NB4 (cell line): ENCODE results near the gene CXCL8.

Experiments
- DNase-seq: peaks from one replicate; pipeline ENCODE4 v3.0.0; 2010; ENCODE audit warnings: low read depth
- H3K4me3 ChIP-seq: one replicate; pipeline ENCODE4 v1.5.1; 2011; ENCODE audit warnings: mild to moderate bottlenecking, low read depth, low read length, moderate library complexity
- CTCF ChIP-seq: IDR thresholded peaks from one replicate; pipeline ENCODE4 v1.5.1; 2012; ENCODE audit warnings: low read depth, low read length
- MYC ChIP-seq: IDR thresholded peaks from 2 replicates; pipeline ENCODE4 v1.6.1; 2011; ENCODE audit warnings: low read depth, low read length
- POLR2A ChIP-seq: IDR thresholded peaks from 2 replicates; pipeline ENCODE4 v1.6.1; 2011; ENCODE audit warnings: mild to moderate bottlenecking; ENCODE audit not compliant: insufficient read length; ENCODE audit errors: extremely low read depth
- TF ChIP-seq, protein P1 (sequence below): IDR thresholded peaks from 2 replicates; pipeline ENCODE4 v1.6.1; 2011; ENCODE audit warnings: low read depth, low read length

Gene CXCL8

DNA sequence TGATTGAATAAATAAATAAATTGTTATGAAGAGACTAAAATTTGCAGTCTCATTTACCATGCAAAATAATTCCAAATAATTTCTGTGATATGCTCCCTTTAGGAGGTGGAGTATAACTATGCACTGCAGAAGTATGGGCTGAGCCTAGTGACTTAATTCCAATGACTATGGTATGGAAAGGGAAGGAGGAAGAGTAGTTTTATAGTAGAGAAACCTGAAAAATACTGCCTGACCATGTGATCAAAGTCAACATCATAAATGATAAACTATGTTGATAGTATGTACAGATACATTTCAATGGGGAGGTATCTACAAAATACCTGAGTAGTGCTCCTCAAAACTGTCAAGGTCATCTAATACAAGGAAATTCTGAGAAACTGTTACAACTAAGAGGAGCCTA lies 14.6 kb downstream of the CXCL8 start:
- H3K4me3 ChIP-seq, result no peak overlapping the region
- TF ChIP-seq MYC, result no peak
- TF ChIP-seq, protein P1, sequence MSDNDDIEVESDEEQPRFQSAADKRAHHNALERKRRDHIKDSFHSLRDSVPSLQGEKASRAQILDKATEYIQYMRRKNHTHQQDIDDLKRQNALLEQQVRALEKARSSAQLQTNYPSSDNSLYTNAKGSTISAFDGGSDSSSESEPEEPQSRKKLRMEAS, result no peak
- TF ChIP-seq POLR2A, result no peak
- DNase-seq, result no peak

- no peak overlapping the region for H3K4me3 ChIP-seq
- TF ChIP-seq, protein P1, result no peak
- TF ChIP-seq MYC (no peak), POLR2A (no peak), CTCF (no peak)
Measured at GRCh38 chr4:73759357-73759756, 19.0 kb downstream of the CXCL8 start.

DNA sequence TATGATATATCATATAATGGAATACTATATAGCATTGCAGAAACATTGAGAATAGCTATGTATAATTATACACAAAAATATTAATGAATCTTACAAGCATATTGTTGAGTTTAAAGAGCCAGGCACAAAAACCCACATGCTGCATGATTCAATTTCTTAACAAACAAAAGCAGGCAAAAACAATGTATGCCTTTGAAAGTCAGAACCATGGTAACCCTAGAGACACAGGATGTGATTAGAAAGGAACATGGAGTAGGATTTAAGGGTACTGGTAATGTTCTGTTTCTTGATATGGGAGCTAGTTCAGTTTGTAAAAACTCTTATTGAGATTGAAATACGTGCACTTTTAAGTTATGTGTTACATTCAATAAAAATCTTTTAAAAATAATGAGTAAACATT lies 21.5 kb downstream of the CXCL8 start:
- no peak for DNase-seq
- H3K4me3 ChIP-seq, result no peak overlapping the region
- TF ChIP-seq, protein P1, result no peak
- TF ChIP-seq CTCF (no peak), MYC (no peak), POLR2A (no peak)

More at GRCh38 chr4:73759357-73759756, 19.0 kb downstream of the CXCL8 start:
- DNase-seq, result no peak

DNA sequence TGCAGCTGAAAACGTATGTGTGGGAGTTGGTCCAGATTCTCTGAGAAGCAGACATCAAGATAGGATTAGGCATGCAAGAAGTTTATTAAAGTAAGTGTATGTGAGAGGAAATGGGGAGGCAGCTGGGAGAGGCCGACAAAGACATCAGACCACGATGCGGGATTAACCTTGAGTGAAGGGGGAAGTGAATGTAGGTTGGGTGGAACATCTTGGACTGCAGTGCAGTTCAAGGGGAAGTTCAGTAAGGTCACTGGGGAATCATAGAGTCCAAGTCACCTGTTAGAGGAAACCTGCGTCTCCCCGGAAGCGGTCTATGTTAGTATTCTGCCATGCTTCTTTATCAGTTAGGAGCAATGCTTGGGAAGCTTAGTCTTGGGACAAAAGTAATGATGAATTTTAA lies 22.0 kb downstream of the CXCL8 start:
- no peak overlapping the region for H3K4me3 ChIP-seq
- peak; percentile 66 for DNase-seq
- TF ChIP-seq POLR2A, result no peak
- TF ChIP-seq, protein P1, result no peak
- no peak for TF ChIP-seq CTCF
- no peak for TF ChIP-seq MYC

DNA sequence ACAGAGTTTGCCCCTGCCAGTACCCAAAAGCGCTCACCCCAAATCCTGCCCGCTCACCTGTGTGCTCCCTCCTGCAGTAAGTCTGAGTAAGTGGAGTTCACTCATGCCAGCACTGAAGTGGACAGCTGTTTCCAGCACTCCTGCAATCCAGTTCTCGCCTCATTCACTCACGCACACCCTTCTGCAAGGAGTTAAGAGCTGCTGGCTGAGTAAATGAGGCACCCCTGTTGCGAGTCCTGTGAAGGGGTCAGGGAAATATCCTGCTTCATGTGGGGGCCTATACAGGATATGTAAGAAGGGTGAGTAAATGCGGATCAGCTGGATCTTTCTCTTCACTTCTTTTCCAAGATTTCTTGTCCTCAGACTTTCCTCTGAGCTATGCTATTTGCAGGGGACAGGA lies 23.5 kb downstream of the CXCL8 start:
- TF ChIP-seq, protein P1, result no peak
- TF ChIP-seq MYC, result no peak
- TF ChIP-seq CTCF, result no peak
- TF ChIP-seq POLR2A, result no peak
- no peak for DNase-seq
- H3K4me3 ChIP-seq, result no peak overlapping the region

GRCh38 chr4:73764513-73764912 lies 24.1 kb downstream of the CXCL8 start:
- TF ChIP-seq POLR2A, result no peak
- TF ChIP-seq, protein P1, result no peak
- no peak for TF ChIP-seq MYC
- TF ChIP-seq CTCF, result no peak
- H3K4me3 ChIP-seq, result no peak overlapping the region
- no peak for DNase-seq
